HL-60 (cell line): Measurements from ENCODE around the gene EML6.

Experiments used
- DNase-seq, 2 experiments: peaks; one replicate each; pipeline ENCODE4 v3.0.0-alpha.2; 2010 to 2020; ENCODE audit warnings: low read depth in 1 of 2, low spot score in 1 of 2
- H3K27ac ChIP-seq: fragments of 250-450 bp; sonication (Bioruptor Pico); replicated peaks from 2 replicates; pipeline ENCODE4 v1.5.1; 2020; ENCODE audit warnings: mild to moderate bottlenecking, moderate library complexity
- H3K27me3 ChIP-seq: fragments of 250-450 bp; sonication (Bioruptor Pico); 2 replicates; pipeline ENCODE4 v1.5.1; 2021; ENCODE audit warnings: mild to moderate bottlenecking, moderate library complexity; ENCODE audit not compliant: insufficient read depth, poor library complexity, severe bottlenecking
- H3K4me3 ChIP-seq: replicated peaks from 2 replicates; pipeline ENCODE4 v1.5.1; 2011; ENCODE audit warnings: mild to moderate bottlenecking, control low read depth, low read length; ENCODE audit not compliant: insufficient read depth
- GABPA ChIP-seq: IDR thresholded peaks from 2 replicates; pipeline ENCODE4 v1.6.1; 2012; ENCODE audit warnings: low read depth
- POLR2AphosphoS5 ChIP-seq: IDR thresholded peaks from 2 replicates; pipeline ENCODE4 v1.6.1; 2012; ENCODE audit warnings: low read depth
- SPI1 ChIP-seq: IDR thresholded peaks from 2 replicates; pipeline ENCODE4 v1.6.1; 2012; ENCODE audit warnings: low read depth, mild to moderate bottlenecking, borderline replicate concordance
- TF ChIP-seq, protein P1 (sequence below): IDR thresholded peaks from 2 replicates; pipeline ENCODE4 v1.6.1; 2012; ENCODE audit warnings: low read depth; ENCODE audit not compliant: insufficient replicate concordance
- TF ChIP-seq, protein P2 (sequence below): IDR thresholded peaks from one replicate; pipeline ENCODE4 v1.5.1; 2011; ENCODE audit warnings: low read length, control low read depth, inconsistent platforms; ENCODE audit not compliant: insufficient read depth

Gene EML6

DNA sequence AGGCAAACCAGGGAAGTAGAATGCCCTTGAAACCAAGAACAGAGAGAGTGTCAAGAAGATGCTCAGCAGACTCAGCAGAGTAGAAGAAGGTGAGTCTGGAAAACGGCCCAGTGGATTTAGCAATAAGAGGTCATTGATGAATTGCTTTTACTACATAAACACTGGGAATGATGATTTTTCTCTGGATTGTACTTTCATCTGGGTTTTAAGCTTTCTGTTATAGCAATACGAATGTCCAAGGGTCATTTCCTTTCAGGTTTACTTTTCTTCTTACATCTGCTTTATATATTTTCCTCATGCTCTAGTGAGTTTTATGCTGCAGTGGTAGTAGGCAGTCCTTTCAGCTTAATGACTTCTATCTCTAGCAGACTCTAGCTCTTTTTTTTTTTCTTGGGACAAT, 16.9 kb downstream of the EML6 start:
- no peak for TF ChIP-seq POLR2AphosphoS5
- H3K4me3 ChIP-seq, result no peak overlapping the region
- H3K27me3 ChIP-seq, result no peaks in the 10 kb centered on the region
- DNase-seq, result no peak
- no peak overlapping the region for H3K27ac ChIP-seq

DNA sequence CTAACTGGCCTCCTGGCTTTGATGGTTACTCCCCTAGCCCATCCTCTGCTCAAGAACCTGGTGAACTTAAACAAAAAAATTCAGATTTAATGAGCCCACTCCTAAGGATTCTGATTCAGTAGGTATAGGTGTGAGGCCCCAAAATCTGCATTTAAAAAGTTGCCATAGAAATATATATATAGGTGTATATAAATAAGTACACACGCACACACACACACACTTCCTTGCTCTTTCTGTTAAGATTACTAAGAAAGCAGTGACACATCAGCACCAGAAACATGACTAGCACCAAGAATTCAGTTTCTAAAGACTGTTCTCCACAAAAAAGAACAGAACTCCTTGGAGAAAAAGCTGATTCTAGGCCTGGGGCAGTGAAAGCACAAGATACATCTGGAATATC, 17.8 kb downstream of the EML6 start:
- TF ChIP-seq, protein P1, sequence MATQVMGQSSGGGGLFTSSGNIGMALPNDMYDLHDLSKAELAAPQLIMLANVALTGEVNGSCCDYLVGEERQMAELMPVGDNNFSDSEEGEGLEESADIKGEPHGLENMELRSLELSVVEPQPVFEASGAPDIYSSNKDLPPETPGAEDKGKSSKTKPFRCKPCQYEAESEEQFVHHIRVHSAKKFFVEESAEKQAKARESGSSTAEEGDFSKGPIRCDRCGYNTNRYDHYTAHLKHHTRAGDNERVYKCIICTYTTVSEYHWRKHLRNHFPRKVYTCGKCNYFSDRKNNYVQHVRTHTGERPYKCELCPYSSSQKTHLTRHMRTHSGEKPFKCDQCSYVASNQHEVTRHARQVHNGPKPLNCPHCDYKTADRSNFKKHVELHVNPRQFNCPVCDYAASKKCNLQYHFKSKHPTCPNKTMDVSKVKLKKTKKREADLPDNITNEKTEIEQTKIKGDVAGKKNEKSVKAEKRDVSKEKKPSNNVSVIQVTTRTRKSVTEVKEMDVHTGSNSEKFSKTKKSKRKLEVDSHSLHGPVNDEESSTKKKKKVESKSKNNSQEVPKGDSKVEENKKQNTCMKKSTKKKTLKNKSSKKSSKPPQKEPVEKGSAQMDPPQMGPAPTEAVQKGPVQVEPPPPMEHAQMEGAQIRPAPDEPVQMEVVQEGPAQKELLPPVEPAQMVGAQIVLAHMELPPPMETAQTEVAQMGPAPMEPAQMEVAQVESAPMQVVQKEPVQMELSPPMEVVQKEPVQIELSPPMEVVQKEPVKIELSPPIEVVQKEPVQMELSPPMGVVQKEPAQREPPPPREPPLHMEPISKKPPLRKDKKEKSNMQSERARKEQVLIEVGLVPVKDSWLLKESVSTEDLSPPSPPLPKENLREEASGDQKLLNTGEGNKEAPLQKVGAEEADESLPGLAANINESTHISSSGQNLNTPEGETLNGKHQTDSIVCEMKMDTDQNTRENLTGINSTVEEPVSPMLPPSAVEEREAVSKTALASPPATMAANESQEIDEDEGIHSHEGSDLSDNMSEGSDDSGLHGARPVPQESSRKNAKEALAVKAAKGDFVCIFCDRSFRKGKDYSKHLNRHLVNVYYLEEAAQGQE, result no peak
- TF ChIP-seq, protein P2, sequence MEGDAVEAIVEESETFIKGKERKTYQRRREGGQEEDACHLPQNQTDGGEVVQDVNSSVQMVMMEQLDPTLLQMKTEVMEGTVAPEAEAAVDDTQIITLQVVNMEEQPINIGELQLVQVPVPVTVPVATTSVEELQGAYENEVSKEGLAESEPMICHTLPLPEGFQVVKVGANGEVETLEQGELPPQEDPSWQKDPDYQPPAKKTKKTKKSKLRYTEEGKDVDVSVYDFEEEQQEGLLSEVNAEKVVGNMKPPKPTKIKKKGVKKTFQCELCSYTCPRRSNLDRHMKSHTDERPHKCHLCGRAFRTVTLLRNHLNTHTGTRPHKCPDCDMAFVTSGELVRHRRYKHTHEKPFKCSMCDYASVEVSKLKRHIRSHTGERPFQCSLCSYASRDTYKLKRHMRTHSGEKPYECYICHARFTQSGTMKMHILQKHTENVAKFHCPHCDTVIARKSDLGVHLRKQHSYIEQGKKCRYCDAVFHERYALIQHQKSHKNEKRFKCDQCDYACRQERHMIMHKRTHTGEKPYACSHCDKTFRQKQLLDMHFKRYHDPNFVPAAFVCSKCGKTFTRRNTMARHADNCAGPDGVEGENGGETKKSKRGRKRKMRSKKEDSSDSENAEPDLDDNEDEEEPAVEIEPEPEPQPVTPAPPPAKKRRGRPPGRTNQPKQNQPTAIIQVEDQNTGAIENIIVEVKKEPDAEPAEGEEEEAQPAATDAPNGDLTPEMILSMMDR, result no peak
- TF ChIP-seq SPI1 (no peak), GABPA (no peak), POLR2AphosphoS5 (no peak)
- H3K27ac ChIP-seq, result no peak overlapping the region
- no peak for DNase-seq

DNA sequence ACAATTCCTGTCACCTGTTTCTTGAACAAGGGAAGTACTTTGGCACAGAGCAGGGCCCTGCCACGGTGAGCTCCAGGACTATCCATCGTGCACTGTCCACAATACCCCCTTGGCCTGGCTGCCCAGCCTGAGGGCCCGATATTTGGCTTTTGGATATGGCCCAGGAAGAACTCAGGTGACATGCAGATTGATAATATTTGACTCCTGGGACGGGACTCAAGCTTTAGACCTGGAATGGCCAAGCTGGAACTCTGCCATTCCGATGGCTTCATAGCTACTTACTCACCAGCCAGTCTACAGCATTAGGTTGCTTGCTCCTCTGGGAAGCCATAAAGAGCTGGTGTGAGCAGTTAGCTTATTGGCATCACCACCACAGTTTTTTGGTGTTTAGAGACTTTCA, 26.6 kb downstream of the EML6 start:
- Histone ChIP-seq H3K27ac (no peak overlapping the region), H3K27me3 (no peaks in the 10 kb centered on the region), H3K4me3 (no peak overlapping the region)
- TF ChIP-seq, protein P1, result no peak
- TF ChIP-seq GABPA (no peak), SPI1 (no peak), POLR2AphosphoS5 (no peak)
- TF ChIP-seq, protein P2, result no peak
- no peak for DNase-seq

More for the DNA sequence above, 17.8 kb downstream of the EML6 start:
- Histone ChIP-seq H3K27me3 (no peaks in the 10 kb centered on the region), H3K4me3 (no peak overlapping the region)

DNA sequence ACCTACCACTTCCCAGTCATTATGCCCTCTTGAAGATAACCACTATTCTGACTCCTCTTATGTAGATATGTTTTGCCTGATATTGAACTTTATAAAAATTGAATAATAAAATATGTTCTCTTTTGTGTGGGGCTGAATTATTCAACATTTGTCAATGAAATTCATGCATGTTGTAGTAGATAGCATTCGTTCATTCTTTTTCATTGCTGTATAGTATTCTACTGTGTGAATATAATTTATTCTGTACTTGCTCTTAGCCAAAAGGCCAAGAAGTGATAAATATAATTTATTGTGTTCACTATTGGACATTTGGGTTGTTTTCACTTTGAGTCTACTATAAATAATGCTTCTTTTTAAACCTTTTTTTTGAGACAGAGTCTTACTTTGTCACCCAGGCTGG, 29.0 kb downstream of the EML6 start:
- no peak for DNase-seq
- H3K27ac ChIP-seq, result no peak overlapping the region
- H3K4me3 ChIP-seq, result no peak overlapping the region

More for the DNA sequence above, 29.0 kb downstream of the EML6 start:
- TF ChIP-seq, protein P2, result no peak
- TF ChIP-seq POLR2AphosphoS5, result no peak
- TF ChIP-seq SPI1, result no peak
- TF ChIP-seq, protein P1, result no peak
- TF ChIP-seq GABPA, result no peak
- no peaks in the 10 kb centered on the region for H3K27me3 ChIP-seq
